Smooth muscle cell (in vitro differentiated cells): ENCODE data around the gene PTPRG. TPM values are rescaled to one million over a fixed set of nuclear protein-coding genes. Genes with fewer than 3 reads are reported as not detected.

Source experiments
- DNase-seq: peaks from one replicate; lab custom pipeline; 2025; ENCODE audit not compliant: unreplicated experiment; lab: John Stamatoyannopoulos, UW
- H2AFZ ChIP-seq: fragments of 200-600 bp; sonication (generic); 2 replicates; pipeline ENCODE4 v1.6.0; 2016; ENCODE audit warnings: antibody characterized with exemption, low read depth, mild to moderate bottlenecking
- H3F3A ChIP-seq: fragments of 200-600 bp; sonication (generic); 2 replicates; pipeline ENCODE4 v1.6.0; 2017; ENCODE audit warnings: antibody characterized with exemption, low read depth
- H3K27ac ChIP-seq: fragments of 200-600 bp; sonication (generic); 2 replicates; pipeline ENCODE4 v1.5.1; 2016; ENCODE audit warnings: low read depth, mild to moderate bottlenecking
- H3K27me3 ChIP-seq: fragments of 200-600 bp; sonication (generic); 2 replicates; pipeline ENCODE4 v1.6.1; 2016; ENCODE audit warnings: low read depth, mild to moderate bottlenecking
- H3K36me3 ChIP-seq: fragments of 200-600 bp; sonication (generic); 2 replicates; pipeline ENCODE4 v1.5.1; 2016; ENCODE audit warnings: low read depth
- H3K4me1 ChIP-seq: fragments of 200-600 bp; sonication (generic); 2 replicates; pipeline ENCODE4 v1.5.1; 2016; ENCODE audit warnings: low read depth
- H3K4me2 ChIP-seq: fragments of 200-600 bp; sonication (generic); 2 replicates; pipeline ENCODE4 v1.6.0; 2016; ENCODE audit warnings: mild to moderate bottlenecking
- H3K4me3 ChIP-seq: fragments of 200-600 bp; sonication (generic); 2 replicates; pipeline ENCODE4 v1.5.1; 2016; ENCODE audit warnings: mild to moderate bottlenecking
- H3K79me2 ChIP-seq: fragments of 200-600 bp; sonication (generic); 2 replicates; pipeline ENCODE4 v1.6.0; 2016; ENCODE audit warnings: low read depth, mild to moderate bottlenecking
- H3K9ac ChIP-seq: fragments of 200-600 bp; sonication (generic); 2 replicates; pipeline ENCODE4 v1.6.0; 2016; ENCODE audit warnings: low read depth
- H3K9me3 ChIP-seq: fragments of 200-600 bp; sonication (generic); replicated peaks from 2 replicates; pipeline ENCODE4 v1.5.1; 2016; ENCODE audit warnings: low read depth
- H4K20me1 ChIP-seq: fragments of 200-600 bp; sonication (generic); 2 replicates; pipeline ENCODE4 v1.6.0; 2016; ENCODE audit warnings: low read depth
- WGBS: methylation state at CpG from one replicate; pipeline ENCODE4 v1.1.7; 2016; ENCODE audit warnings: low lambda C conversion rate; 5-methylcytosine and 5-hydroxymethylcytosine counted together
- polyA plus RNA-seq: library from polyadenylated mRNA; unstranded; fragments of >200 nt; fragmentation: Nextera tagmentation; extraction: Ambion mirVana; gene quantifications from 2 replicates; pipeline ENCODE4 v1.2.1, GENCODE V29; 2016
- total RNA-seq: library from RNA; depleted of rRNA; stranded (reverse); fragments of >200 nt; gene quantifications from 2 replicates; pipeline ENCODE4 v1.2.3, GENCODE V29; 2014
- TF ChIP-seq, protein P1 (sequence below): fragments of 200-600 bp; sonication (generic); IDR thresholded peaks from 2 replicates; pipeline ENCODE4 v1.5.1; 2017; ENCODE audit warnings: borderline replicate concordance, mild to moderate bottlenecking, antibody characterized with exemption; ENCODE audit not compliant: insufficient read depth, poor library complexity, severe bottlenecking

The PTPRG gene
- total and polyA plus RNA-seq, 2 experiments from 2014 or later, result 21.2 to 87.3 TPM

DNA sequence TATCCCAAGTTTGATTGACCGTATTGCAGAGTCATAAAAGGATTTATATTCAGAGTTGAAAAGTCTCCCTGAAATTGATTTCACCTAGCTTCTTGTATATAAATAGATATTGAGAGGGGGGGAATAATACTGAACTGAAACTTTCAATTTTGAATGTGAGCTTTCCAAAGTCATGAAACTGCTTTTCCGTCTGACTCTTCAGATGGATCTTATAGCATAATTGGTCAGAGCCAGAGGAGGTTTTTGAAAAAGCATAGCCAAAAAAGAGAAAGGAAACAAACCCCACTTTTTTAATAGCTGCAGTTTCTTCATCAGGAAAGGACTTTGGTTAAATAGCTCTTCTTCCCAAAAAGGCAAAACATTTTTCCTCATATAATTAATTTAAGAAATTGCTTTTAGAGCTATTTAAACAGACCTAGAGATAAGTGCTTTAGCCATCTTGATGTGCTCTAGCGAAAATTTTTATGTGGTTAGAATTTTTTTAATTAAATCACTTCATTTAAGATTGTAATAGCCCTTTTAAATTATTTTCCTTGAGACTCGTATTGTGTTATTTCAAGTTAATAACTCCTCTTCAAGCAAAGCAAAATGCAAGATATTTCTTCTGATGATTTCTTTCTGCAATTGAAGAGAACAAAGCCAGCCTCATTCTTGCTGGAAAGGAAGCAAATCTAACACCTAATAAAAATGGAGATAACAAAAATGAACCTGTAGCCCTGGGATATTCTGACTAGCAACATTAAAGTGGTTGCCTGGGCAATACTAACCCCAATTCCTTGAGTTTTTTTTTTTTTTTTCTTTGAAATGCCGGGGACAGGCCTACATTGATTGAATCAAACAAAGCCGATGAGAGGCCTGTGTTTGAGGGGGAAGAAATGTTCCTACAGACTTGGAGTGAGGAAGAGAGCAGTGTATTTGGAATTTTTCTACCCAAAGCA is 173.6 kb downstream of the PTPRG start:
- H3K27ac ChIP-seq, result no peak overlapping the region
- no peaks in the 10 kb centered on the region for H3K9me3 ChIP-seq
- peaks cover 15% of the 10 kb centered on the region for H3K4me1 ChIP-seq
- no peak overlapping the region for H3K4me2 ChIP-seq
- TF ChIP-seq, protein P1, sequence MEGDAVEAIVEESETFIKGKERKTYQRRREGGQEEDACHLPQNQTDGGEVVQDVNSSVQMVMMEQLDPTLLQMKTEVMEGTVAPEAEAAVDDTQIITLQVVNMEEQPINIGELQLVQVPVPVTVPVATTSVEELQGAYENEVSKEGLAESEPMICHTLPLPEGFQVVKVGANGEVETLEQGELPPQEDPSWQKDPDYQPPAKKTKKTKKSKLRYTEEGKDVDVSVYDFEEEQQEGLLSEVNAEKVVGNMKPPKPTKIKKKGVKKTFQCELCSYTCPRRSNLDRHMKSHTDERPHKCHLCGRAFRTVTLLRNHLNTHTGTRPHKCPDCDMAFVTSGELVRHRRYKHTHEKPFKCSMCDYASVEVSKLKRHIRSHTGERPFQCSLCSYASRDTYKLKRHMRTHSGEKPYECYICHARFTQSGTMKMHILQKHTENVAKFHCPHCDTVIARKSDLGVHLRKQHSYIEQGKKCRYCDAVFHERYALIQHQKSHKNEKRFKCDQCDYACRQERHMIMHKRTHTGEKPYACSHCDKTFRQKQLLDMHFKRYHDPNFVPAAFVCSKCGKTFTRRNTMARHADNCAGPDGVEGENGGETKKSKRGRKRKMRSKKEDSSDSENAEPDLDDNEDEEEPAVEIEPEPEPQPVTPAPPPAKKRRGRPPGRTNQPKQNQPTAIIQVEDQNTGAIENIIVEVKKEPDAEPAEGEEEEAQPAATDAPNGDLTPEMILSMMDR, result no peak
- H4K20me1 ChIP-seq, result peaks cover 89% of the 10 kb centered on the region
- no peaks in the 10 kb centered on the region for H3F3A ChIP-seq
- H3K36me3 ChIP-seq, result no peaks in the 10 kb centered on the region
- H3K79me2 ChIP-seq, result peaks cover 50% of the 10 kb centered on the region
- no peaks in the 10 kb centered on the region for H3K27me3 ChIP-seq
- no peak overlapping the region for H3K9ac ChIP-seq
- DNase-seq, result no peak
- no peak overlapping the region for H2AFZ ChIP-seq
- 70% methylated on average over 6 of the region's 6 CpGs for WGBS
- no peak overlapping the region for H3K4me3 ChIP-seq

DNA sequence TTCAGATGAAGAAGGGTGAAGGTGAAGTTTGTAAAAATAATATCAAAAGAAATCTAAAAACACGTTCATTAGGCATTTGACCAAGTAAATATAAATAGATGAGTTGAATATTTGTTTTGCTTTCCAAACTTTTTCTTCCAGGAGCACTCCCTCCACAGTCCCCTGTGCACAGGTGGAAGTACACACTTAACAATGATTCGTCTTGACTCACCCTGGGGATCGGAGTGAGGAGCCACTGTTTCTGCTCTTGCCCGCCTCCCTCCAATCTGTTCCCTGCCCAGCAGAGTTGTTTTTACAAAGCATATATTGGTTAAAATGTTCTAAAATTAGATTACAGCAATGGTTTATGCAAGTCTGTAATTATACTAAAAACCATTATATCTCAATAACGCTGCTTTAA is 175.1 kb downstream of the PTPRG start:
- Histone ChIP-seq H3K9me3 (no peaks in the 10 kb centered on the region), H3K27ac (no peak overlapping the region), H3K27me3 (no peaks in the 10 kb centered on the region), H3K4me1 (peaks cover 11% of the 10 kb centered on the region), H3K9ac (no peak overlapping the region), H3K4me2 (no peak overlapping the region), H2AFZ (no peak overlapping the region), H3K36me3 (no peaks in the 10 kb centered on the region), H4K20me1 (peaks cover 89% of the 10 kb centered on the region), H3K4me3 (no peak overlapping the region), H3F3A (no peaks in the 10 kb centered on the region), H3K79me2 (peaks cover 49% of the 10 kb centered on the region)
- TF ChIP-seq, protein P1, result no peak
- no peak for DNase-seq
- WGBS, result 88% methylated on average over 5 of the region's 5 CpGs

DNA sequence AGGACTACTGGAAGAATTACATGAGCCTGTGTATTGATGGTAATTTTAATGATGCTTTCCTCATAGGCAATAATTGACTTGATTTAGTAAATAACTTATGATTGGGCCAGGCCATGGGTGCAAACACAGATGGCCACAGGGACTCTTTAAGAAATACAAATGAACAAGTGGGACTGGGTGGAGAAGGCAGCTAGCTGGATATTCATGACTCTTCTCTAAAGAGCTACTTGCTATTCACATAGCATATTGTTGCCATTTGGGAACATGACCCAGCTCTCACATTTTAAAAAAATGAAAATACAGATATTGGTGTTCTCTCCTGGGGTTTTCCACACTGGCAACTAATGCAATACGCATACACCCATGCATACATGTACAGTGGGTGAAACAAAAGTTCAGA is 178.3 kb downstream of the PTPRG start:
- WGBS, result 100% methylated on average over 1 of the region's 1 CpG
- no peak overlapping the region for H3K27ac ChIP-seq
- peaks cover 49% of the 10 kb centered on the region for H3K79me2 ChIP-seq
- no peak overlapping the region for H2AFZ ChIP-seq
- H3K27me3 ChIP-seq, result no peaks in the 10 kb centered on the region
- peaks cover 81% of the 10 kb centered on the region for H4K20me1 ChIP-seq
- no peak overlapping the region for H3K4me2 ChIP-seq
- H3K9ac ChIP-seq, result no peak overlapping the region
- no peaks in the 10 kb centered on the region for H3K36me3 ChIP-seq
- no peaks in the 10 kb centered on the region for H3K9me3 ChIP-seq
- no peak for DNase-seq
- TF ChIP-seq, protein P1, result no peak
- H3F3A ChIP-seq, result no peaks in the 10 kb centered on the region
- H3K4me1 ChIP-seq, result peaks cover 11% of the 10 kb centered on the region
- no peak overlapping the region for H3K4me3 ChIP-seq

DNA sequence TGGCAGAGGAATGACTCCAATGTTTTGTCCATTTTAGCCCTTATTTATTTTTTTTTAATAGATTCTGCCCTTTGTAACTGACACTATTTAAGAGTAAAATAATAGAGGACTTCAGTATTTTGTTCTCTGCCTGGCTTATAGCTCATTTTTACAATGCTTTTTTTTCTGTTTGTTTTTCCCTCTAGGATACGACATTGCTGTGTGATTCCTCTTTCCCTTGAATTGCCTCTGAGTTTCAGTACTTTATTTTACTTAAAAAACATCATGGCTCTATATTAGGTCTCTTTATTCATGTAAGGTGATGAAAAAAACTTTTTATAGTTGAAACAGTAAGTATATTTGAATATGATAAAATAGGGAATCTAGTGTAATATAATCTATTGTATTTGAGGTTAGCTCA is 179.1 kb downstream of the PTPRG start:
- Histone ChIP-seq H3K9me3 (no peaks in the 10 kb centered on the region), H2AFZ (no peak overlapping the region), H3K4me3 (no peak overlapping the region), H3K4me2 (no peak overlapping the region), H3F3A (no peaks in the 10 kb centered on the region), H3K27me3 (no peaks in the 10 kb centered on the region), H3K36me3 (no peaks in the 10 kb centered on the region), H3K9ac (no peak overlapping the region), H3K79me2 (peaks cover 43% of the 10 kb centered on the region), H3K27ac (no peak overlapping the region), H3K4me1 (peaks cover 2% of the 10 kb centered on the region), H4K20me1 (peaks cover 76% of the 10 kb centered on the region)
- WGBS, result 79% methylated on average over 1 of the region's 1 CpG
- TF ChIP-seq, protein P1, result no peak
- no peak for DNase-seq
